GM19025 (cell line): ENCODE measurements around the gene TRHDE.

Source experiments
- ATAC-seq: cut with Tn5 transposase; IDR thresholded peaks from one replicate; pipeline ENCODE4 v1.9.1; 2021; ENCODE audit warnings: mild to moderate bottlenecking, low read depth, moderate library complexity; ENCODE audit not compliant: unreplicated experiment

TRHDE gene

GRCh38 chr12:72273851-72274351 is 1.7 kb downstream of the TRHDE start:
- no peak for ATAC-seq

GRCh38 chr12:72274931-72275330 is 2.8 kb downstream of the TRHDE start:
- ATAC-seq = no peak

GRCh38 chr12:72275526-72275925 is 3.4 kb downstream of the TRHDE start:
- no peak for ATAC-seq

GRCh38 chr12:72276181-72276805 is 4.1 kb downstream of the TRHDE start:
- ATAC-seq = no peak

GRCh38 chr12:72277415-72277814 is 5.2 kb downstream of the TRHDE start:
- no peak for ATAC-seq

- no peak for ATAC-seq
Measured at GRCh38 chr12:72278894-72279293, 6.7 kb downstream of the TRHDE start.

- no peak for ATAC-seq
Measured at GRCh38 chr12:72281126-72281525, 9.0 kb downstream of the TRHDE start.

- no peak for ATAC-seq
Measured at GRCh38 chr12:72282721-72283120, 10.6 kb downstream of the TRHDE start.

- ATAC-seq = no peak
Measured at GRCh38 chr12:72285861-72286260, 13.7 kb downstream of the TRHDE start.

- ATAC-seq = no peak
Measured at GRCh38 chr12:72286526-72286925, 14.4 kb downstream of the TRHDE start.

GRCh38 chr12:72288436-72288835 is 16.3 kb downstream of the TRHDE start:
- ATAC-seq = no peak

GRCh38 chr12:72288911-72289310 is 16.7 kb downstream of the TRHDE start:
- no peak for ATAC-seq

- ATAC-seq = no peak
Measured at GRCh38 chr12:72289633-72290032, 17.5 kb downstream of the TRHDE start.

GRCh38 chr12:72291175-72291574 is 19.0 kb downstream of the TRHDE start:
- no peak for ATAC-seq

- no peak for ATAC-seq
Measured at GRCh38 chr12:72293701-72294100, 21.5 kb downstream of the TRHDE start.

- ATAC-seq = no peak
Measured at GRCh38 chr12:72295101-72295500, 22.9 kb downstream of the TRHDE start.

GRCh38 chr12:72295744-72296143 is 23.6 kb downstream of the TRHDE start:
- ATAC-seq = no peak

GRCh38 chr12:72296389-72296788 is 24.2 kb downstream of the TRHDE start:
- no peak for ATAC-seq

GRCh38 chr12:72297666-72298065 is 25.5 kb downstream of the TRHDE start:
- no peak for ATAC-seq

- no peak for ATAC-seq
Measured at GRCh38 chr12:72300728-72301127, 28.6 kb downstream of the TRHDE start.

- no peak for ATAC-seq
Measured at GRCh38 chr12:72304751-72305150, 32.6 kb downstream of the TRHDE start.

- no peak for ATAC-seq
Measured at GRCh38 chr12:72307229-72307628, 35.1 kb downstream of the TRHDE start.

GRCh38 chr12:72311946-72312345 is 39.8 kb downstream of the TRHDE start:
- ATAC-seq = no peak
